COR-L47 (cell line): ENCODE measurements around the gene GIPC1.
"Not testable (repeated sequence)": the region's sequence is repeated elsewhere in the genome, so short reads cannot be mapped to it uniquely, and the experiment has no call there.

Experiments
- DNase-seq: peaks from one replicate; lab custom pipeline; 2025; lab: John Stamatoyannopoulos, UW

Gene GIPC1, protein sequence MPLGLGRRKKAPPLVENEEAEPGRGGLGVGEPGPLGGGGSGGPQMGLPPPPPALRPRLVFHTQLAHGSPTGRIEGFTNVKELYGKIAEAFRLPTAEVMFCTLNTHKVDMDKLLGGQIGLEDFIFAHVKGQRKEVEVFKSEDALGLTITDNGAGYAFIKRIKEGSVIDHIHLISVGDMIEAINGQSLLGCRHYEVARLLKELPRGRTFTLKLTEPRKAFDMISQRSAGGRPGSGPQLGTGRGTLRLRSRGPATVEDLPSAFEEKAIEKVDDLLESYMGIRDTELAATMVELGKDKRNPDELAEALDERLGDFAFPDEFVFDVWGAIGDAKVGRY

DNA sequence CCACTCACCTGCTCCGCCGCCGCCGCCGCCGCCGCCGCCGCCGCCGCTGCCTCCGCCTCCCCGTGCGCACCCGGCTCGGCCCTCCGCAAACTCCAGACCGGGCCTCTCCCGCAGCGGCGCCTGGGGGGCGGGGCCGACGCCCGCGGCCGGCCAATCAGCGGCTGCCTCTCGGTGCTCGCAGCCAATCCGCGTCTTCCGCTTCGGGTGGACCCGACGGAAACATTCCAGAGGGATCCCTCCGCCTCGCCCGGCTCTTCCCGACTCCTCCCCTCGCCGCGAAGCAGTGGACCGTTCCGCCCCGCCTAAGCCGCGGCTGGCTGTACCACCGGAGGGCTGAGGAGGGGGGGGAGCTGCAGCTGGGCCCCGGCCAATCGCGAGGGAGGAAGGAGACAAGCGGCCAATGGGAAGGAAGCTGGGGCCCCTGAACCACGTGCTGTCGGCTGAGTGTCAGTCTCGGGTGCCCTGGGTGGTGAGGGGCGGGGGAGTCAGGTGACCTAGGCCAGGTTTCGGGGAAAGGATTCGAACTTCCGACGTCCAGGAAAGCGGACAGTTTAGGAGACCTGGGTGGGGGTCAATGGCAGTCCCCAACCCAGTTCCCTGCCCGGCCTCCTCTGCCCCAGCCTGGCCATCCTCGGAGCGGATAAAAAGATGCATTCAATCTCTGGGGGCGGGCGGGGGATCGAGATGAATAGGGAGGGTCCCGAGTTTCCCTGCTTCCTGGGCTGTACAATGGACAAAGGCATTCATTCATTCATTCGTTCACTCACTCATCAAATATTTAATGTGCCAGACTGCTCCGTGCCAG is at the start of gene GIPC1:
Gene GIPC1, minus strand, starts transcription at position 99 of the 805 bp plus-strand sequence. CDS start 13,151 bp downstream, outside the sequence.
- peak; percentile 98 for DNase-seq

DNA sequence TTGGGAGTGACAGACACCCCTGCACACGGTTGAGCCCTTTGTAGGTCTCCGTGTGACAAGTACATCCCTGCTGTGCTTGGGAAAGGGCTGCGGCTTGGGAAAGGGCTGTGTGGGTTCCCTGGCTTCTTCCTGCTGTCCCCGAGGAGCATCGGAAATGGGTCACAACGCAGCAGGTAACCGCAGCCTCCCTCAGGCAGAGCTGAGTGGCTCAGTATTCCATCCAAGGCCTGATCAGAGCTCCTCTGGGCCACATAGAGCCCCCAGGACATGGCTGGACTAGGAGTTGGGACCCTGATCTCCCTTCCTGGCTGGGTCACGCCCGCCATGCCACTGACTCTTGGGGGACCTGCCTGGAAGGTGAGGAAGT is 49.8 kb upstream of the GIPC1 start:
- DNase-seq: no peak

DNA sequence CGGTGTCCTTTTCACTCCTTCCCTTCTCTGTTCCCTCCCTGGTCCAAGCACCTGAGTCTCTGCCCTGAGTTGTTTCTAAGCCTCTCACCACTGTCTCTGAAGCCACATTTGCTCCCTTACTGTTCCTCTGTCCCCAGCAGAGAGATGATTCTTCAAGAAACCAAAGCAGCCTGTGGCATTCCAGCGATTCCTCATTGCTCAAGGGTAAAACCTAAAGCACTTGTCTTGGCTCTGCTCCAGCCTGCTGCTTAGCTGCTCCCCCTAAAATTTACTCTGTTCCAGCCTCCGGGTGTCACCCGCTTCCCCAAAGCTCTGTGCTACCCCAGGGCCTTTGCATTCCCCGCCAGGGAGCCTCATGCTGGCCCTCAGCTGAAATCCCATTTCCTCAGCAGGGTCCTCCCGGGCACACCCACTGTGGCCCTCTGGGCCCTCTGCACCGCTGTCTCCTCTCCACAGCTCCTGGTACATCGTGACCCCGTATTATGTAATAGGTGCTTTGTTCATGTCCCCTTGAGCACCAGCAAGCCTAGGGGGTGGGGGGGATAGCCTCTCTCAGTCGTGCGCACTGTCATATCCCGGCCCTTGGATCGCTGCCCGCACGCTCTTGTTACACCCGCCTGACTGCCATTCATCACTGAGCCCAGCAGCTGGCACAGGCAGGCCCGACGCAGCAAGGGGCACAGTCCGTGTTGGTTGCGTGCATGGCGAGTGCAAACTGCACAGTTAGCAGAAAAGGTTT is 49.2 kb upstream of the GIPC1 start:
- DNase-seq: peak; percentile 98

DNA sequence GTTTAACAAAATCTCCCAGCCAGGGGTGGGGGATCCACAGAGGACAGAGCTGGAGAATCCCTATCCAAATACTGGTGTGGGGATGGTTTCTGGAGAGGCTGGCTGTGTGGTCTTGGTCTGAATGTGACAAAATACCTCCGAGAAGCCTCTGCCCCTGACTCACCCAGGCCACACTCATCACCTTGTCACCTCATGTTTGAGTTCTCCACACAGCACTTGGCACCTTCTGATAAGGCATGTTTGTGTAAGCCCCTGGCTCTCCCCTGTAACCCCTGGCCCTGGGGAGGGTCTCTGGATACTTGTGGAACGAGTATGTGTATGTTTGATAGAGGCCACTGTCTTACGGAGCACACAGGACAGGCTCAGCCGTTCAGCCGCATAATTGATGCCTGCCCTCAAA is 48.1 kb upstream of the GIPC1 start:
- no peak for DNase-seq

DNA sequence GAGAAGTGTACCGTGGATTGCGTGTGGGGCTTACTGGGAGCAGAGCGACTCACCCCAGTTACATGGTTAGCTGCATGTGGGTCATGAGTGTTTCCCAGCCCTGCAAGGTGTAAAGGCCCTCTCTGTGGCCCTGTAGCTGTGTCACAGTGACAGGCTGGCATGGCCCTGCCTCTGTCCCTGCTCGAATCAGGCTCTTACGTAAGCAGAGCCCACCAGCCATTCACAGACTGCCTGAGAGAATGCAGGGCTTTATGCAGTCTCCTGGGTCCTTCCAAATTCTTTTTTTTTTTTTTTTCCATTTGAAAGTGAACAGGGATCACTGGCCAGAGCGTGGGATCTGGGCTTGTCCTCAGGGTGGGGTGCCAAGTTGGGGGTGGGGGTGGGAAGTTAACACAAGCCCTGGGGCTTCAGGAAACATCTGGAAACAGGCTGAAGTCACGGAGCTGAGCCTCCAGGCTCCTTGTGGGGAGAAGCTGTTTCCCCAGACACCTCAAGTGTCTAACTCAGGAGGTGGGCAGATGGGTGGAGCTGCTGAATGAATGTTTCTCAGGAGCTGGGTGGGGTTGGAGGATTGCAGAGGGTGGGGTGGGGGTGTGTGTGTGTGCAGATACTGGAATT is 46.9 kb upstream of the GIPC1 start:
- no peak for DNase-seq

DNA sequence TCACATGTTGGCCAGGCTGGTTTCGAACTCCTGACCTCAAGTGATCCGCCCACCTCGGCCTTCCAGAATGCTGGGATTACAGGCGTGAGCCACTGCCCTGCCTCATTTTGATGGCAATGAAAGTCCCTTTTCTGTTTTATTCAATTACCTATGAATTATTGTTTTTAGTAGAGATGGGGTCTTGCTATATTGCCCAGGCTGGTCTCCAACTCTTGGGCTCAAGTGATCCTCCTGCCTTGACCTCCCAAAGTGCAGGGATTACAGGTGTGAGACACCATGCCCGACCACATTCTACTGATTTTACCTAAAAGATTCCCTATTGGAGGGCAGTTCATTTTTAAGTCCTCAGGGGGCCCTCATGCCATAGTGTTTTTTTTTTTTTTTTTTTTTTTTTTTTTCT is 46.1 kb upstream of the GIPC1 start:
- not testable (repeated sequence) for DNase-seq

DNA sequence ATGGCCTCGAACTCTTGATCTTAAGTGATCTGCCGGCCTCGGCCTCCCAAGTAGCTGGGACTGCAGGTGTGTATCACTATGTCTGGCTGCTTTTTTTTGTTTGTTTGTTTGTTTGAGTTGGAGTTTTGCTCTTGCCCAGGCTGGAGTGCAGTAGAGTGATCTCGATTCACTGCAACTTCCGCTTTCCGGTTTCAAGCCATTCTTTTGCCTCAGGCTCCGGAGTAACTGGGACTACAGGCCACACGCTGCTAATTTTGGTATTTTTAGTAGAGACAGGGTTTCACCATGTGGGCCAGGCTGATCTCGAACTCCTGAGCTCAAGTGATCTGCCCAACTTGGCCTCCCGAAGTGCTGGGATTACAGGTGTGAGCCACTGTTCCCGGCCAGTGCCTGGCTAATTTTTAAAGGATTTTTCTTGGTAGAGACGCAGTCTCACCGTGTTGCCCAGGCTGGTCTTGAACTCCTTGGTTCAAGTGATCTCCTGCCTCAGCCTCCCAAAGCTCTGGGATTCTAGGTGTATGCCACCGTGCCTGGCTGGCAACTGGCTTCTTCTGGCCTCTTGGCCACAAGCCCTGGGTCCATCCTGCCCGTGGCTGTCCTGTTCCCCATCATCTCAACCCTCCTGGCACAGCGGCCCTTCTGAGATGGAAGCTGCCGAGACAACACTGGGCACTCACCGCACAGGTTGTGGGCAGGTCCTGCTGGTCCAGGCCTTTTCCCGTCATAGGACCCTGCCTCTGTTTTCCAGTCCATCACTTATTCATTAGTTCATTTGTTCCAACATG is 45.0 kb upstream of the GIPC1 start:
- no peak for DNase-seq

DNA sequence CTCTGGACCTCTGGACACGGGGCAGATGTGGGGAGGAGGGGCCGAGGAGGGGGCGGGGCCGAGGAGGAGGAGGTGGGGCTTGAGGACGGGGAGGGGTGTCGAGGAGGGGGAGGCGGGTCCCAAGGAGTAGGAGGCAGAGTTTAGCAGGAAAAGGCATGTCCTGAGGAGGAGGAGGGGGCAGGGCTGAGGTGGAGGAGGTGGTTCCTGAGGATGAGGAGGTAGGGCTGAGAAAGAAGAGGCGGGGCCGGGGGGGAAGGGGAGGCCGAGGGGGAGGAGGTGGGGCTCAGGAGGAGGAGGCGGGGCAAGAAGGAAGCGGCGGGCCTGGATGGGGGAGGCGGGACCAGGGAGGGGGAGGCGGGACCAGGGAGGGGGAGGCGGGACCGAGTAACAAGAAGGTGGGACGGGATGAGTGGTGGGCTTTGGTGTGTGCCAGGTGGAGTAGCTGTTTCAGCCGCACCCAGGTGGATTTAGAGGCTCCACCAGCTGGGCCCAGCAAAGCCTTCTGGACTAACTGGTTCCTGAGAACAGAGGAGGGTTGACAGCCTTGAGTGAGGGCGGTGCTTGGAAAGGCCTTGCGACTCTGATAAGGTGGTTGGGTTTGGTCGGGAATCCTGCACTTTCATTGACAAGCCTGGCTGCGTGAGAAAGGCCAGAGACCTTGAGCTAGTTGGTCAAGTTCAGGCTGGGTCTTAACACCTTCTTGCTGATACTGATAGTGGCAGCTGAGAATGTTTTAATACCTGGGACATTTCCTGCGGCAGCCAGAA is 41.2 kb upstream of the GIPC1 start:
- DNase-seq: no peak

DNA sequence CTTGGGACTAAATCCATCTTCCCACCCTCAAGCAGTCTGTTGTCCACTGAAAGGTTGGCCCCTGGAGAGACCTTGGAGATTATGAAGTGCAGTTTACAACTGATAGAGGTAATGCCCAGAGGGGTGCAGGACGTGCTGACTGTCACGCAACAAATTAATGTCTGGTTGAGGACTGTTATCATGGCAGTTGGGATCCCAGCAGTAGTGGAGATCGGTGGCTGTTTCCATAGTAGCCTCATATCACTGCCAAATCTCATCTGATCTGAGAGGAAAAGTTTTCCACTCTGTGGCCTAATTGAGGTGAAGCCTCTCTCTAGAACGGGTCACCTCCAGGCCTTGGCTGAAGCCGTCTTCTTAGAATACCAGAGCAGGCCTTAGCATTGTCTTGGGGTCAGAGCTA is 37.5 kb upstream of the GIPC1 start:
- DNase-seq: no peak

DNA sequence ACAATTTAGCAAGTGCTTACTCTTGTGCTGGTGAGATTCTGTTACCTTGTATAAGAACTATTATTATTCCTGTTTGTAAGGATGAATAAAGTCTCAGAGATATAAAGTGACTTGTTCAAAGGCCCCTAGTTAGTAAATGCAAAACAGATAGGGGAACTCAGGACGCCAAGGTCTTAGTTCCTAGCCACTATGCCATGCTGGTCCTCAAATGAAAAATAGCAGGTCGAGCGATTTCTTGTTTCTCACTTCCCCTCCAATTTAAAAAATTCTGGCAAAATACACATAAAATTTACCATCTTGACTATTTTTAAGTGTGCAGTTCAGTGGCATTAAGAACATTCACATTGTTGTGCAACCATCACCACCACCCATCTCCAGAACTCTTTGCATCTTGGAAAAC is 34.6 kb upstream of the GIPC1 start:
- no peak for DNase-seq

DNA sequence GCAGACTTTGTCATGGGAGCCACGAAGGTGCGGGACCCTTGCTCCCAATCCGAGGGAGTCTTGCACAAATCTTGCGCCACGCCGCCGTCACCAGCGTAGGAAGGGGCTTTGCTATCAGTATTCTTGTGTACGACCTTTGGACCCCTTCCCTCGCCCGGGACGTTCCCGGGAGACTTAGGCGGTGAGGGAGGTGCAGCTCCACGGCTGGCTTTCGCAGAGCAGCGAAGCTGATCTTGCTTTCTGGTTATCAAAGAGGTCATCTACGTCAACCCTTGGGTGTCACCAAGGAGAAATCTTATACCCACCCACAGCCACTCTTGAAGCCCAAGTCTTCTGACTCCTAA is 34.0 kb upstream of the GIPC1 start:
- no peak for DNase-seq

DNA sequence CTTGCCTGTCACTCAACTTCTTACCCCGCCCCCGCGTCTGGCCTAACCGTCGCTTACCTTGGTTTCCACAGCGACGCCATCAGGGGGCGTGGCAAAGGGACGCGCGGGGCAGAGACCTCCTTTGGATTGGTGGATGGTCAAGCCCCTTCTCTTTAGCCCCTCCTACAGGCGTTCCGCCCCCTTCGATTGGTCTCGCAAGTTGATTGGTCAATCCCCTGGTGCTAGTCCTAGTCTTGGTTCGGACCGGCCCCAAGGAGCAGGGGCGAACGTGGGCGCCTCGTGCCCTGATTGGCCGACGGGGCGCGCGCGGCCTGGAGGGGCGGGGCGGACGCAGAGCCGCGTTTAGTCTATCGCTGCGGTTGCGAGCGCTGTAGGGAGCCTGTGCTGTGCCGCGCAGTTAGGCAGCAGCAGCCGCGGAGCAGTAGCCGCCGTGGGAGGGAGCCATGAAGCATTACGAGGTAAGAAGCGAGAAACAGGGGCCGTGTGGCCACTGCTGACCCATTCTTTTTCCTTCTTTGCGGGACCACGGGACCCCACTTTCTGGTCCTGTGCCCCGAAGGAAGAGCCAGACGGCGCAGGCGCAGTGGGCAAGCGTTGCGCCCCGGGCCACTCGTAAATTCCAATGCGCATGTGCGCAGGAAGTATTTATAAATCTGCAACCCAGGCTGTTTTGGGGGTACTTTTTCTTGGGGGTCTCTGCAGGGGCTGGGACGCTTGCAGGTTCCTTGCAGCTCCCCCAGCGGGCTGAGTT is 33.5 kb upstream of the GIPC1 start, which contains the start of gene TECR:
Gene TECR, plus strand, starts transcription at position 341 of the 751 bp plus-strand sequence. Its CDS starts 103 bp downstream, at position 444.
- peak; percentile 100 for DNase-seq

DNA sequence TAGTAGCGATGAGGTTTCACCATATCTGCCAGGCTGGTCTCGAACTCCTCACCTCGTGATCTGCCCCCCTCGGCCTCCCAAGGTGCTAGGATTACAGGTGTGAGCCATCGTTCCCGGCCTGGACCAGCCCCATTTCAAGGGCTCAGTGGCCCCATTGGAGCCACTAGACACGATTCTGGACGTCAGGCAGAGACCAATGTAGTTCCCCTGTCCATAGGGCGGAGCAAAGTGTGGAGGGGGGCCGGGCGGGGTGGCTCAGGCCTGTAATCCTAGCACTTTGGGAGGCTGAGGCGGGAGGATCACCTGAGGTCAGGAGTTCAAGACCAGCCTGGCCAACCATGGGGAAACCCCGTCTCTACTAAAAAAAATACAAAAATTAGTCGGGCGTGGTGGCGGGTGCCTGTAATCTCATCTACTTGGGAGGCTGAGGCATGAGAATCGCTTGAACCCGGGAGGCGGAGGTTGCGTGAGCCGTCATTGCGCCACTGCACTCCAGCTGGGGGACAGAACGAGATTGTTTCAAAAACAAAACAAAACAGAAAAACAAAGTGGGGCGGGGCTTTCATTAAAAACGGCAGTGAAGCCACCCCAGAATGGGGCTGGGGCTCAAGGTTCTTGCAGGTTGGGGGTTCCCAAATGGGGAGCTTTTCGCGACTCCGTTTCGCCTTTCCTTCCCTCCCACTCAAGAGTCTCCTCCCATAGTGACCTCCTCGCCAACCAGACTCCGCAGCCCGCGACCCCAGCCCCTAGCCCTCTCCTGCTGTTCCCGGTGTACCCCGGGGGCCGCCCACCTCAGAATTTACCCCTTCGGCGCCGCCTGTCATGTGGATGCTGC is 32.7 kb upstream of the GIPC1 start:
- DNase-seq: no peak

DNA sequence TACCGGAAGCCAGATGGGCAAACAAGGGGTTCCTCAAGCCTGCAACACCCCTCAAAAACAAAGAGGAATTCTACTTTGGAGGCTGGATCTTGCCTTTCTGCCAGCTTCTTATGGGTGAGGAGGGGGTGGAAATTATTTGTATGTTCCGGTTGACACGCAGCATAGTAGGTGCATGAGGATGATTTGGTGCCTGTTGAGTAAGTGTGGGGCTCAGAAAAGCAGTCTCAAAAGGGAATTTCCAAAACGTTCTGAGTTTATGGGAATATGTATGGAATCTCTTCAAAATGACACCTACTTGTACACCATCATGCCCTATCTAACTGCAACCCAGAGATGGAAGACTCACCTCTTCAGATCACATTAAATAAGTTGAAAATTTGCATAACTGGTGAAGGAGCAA is 30.5 kb upstream of the GIPC1 start:
- DNase-seq: no peak

DNA sequence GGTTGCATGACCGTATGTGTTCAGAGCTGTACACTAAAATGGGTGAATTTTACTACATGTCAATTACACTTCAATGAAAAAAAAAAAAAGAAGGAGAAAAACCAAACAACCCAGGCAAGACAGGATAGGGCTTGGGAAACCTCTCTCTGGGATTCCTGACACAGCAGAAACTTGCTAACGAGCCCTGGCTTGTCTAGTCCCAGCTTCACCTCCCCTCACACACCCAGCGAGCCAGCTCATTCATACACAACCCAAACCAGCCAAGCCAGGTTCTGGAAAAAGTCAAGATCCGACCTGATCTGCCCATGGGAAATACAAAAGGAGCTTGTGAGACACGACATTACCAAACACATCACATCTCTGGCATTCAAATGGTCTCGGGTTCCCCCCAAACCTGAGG is 29.8 kb upstream of the GIPC1 start:
- DNase-seq: no peak

DNA sequence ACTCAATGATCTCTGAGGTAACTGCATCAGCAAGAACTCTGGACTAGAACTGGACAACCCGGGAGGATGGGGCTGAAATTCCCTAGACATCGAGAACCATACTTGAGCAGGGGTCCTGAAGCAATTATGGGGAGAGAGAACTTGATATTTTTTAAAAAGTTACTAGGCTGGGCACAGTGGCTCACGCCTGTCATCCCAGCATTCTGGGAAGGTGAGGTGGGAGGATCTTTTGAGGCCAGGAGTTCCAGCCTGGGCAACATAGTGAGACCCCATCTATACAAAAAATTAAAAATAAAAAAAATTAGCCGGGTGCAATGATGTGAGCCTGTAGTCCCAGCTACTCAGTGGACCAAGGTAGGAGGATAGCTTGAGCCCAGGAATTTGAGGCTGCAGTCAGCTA is 24.6 kb upstream of the GIPC1 start:
- no peak for DNase-seq

DNA sequence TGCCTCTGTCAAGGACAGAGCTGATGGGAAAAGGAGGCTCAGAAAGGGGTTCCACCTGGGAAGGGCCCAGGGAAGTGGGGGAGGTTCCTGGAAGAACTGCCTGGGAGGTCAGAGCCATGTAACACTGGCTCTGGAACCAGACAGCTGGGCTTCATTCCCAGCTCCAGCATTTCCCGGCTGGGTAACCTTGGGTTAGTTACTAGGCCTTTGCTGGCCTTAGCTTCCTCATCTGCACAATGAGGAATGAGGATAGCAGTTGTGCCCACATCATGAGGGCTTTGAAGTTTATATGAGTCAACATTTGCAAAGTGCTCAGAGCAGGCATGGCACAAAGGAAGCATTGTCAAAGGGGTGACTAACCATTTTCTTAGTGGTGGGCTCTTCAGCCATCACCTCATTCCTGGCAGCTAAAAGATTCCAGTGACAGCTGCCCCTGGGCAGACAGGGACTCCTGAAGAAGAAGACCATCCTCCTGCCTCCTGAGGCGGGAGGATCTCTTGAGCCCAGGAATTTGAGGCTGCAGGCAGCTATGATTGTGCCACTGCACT is 24.0 kb upstream of the GIPC1 start:
- DNase-seq: no peak

DNA sequence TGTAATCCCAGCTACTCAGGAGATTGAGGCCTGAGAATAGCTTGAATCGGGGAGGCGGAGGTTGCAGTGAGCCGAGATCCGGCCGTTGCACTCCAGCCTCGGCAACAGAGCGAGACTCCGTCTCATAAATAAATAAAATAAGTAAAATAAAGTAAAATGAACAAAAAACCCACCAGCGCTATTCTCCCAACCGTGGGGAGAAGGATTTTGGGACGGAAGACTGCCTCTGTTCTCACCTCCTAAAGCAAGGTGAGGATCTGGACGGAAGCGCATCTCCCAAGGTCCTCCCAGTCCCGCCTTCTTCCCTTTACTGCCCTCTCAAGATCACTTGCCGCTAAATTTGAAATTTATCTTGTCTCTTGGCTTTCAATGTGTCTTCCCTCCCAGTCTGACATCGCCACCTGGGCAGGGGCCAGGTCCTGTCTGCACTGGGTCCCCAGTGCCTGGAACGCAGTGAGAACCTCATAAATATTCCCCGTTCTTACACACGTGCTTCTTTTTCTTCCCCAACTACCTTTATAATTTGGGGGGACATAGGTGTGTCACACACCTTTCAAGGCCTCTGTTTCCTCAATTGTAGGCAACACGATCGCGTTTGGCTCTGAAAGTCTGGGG is 23.4 kb upstream of the GIPC1 start:
- DNase-seq: no peak
